Neural crest cell (in vitro differentiated cells): ENCODE results near the gene RAB9A. TPM values are rescaled to one million over a fixed set of nuclear protein-coding genes. Genes with fewer than 3 reads are reported as not detected.

Experiments
- DNase-seq: peaks from one replicate; pipeline ENCODE4 v3.0.0; 2021; ENCODE audit warnings: low read depth, mixed read lengths, low spot score
- H3K27ac Mint-ChIP-seq: one replicate; pipeline ENCODE4 v1.8.0; 2021; ENCODE audit warnings: mild to moderate bottlenecking, mixed read lengths; ENCODE audit not compliant: unreplicated experiment
- H3K27me3 Mint-ChIP-seq: 2 replicates; pipeline ENCODE4 v1.8.0; 2021; ENCODE audit warnings: low read depth, mild to moderate bottlenecking, mixed read lengths
- H3K36me3 Mint-ChIP-seq: 2 replicates; pipeline ENCODE4 v1.8.0; 2021; ENCODE audit warnings: low read depth, mild to moderate bottlenecking, mixed read lengths
- H3K4me1 Mint-ChIP-seq: 2 replicates; pipeline ENCODE4 v1.8.0; 2021; ENCODE audit warnings: mixed read lengths
- H3K4me3 Mint-ChIP-seq: one replicate; pipeline ENCODE4 v1.8.0; 2021; ENCODE audit warnings: mild to moderate bottlenecking, mixed read lengths
- H3K9me3 Mint-ChIP-seq: 2 replicates; pipeline ENCODE4 v1.8.0; 2021; ENCODE audit warnings: mixed read lengths
- total RNA-seq: library from RNA; stranded (reverse); gene quantifications from 2 replicates; pipeline ENCODE4 v1.2.1, GENCODE V29; 2021
- TF ChIP-seq, protein P1 (sequence below): fragments of 200-600 bp; sonication (generic); conservative IDR thresholded peaks from 2 replicates; pipeline ENCODE4 v1.5.0; 2021; ENCODE audit warnings: antibody characterized with exemption, mild to moderate bottlenecking

The RAB9A gene
- total RNA-seq, 1 donor from 2014 or later, result 11.6 TPM

DNA sequence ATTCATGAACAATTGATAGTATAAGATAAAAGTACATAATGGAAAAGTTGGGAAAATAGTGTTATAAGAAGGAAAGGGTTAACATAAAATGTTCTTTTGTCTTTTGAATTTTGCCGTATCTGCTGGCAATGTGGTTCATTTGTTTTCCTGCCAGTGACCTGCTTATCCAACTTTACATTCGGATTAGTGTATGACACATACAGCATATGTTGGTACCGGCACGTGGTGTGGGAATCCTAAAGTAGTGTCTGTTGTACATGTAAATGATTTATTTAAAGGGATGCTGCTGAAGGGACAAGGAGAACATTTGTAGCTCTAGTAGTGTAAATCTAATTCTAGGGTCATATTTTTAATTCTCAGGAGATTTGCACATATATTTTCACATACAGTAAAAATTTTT lies 11.5 kb downstream of the RAB9A start:
- no peak for DNase-seq
- TF ChIP-seq, protein P1, sequence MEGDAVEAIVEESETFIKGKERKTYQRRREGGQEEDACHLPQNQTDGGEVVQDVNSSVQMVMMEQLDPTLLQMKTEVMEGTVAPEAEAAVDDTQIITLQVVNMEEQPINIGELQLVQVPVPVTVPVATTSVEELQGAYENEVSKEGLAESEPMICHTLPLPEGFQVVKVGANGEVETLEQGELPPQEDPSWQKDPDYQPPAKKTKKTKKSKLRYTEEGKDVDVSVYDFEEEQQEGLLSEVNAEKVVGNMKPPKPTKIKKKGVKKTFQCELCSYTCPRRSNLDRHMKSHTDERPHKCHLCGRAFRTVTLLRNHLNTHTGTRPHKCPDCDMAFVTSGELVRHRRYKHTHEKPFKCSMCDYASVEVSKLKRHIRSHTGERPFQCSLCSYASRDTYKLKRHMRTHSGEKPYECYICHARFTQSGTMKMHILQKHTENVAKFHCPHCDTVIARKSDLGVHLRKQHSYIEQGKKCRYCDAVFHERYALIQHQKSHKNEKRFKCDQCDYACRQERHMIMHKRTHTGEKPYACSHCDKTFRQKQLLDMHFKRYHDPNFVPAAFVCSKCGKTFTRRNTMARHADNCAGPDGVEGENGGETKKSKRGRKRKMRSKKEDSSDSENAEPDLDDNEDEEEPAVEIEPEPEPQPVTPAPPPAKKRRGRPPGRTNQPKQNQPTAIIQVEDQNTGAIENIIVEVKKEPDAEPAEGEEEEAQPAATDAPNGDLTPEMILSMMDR, result no peak
- Mint-ChIP-seq H3K4me1 (no peaks in the 10 kb centered on the region), H3K27ac (no peak overlapping the region), H3K36me3 (peaks cover 12% of the 10 kb centered on the region), H3K27me3 (no peaks in the 10 kb centered on the region), H3K9me3 (peaks cover 4% of the 10 kb centered on the region), H3K4me3 (no peak overlapping the region)

DNA sequence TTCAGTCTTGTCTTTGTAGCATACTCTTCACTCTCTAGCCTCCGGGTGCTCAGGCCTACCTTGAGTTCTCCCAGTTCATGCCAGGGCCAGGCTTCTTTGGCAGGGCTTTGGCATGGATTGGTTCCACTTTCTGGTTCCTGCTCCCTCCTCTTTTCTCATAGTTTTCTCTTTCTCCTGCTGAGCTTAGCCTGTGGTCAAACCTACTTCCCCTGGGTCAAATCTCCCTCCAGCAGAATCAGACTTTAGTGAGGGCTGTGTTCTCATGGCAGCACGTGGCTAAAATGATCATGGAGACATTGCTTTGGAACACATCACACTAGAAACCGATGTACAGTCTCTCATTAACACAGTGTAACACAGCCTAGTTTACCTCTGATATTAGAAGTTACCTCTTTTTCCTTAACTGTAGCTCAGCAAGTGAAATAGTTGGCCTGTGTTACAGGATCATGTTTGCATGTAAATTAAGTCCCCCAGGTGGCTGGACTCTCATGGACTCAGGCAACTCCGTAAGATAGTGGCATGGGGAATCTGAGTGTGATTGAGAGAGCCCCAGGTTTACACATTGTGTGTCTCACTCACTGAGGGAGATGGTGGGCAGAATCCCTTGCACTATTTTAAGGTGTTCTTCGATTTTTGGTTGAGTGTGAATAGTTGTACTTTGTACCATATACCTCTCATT lies 13.3 kb downstream of the RAB9A start:
- no peak overlapping the region for H3K27ac Mint-ChIP-seq

DNA sequence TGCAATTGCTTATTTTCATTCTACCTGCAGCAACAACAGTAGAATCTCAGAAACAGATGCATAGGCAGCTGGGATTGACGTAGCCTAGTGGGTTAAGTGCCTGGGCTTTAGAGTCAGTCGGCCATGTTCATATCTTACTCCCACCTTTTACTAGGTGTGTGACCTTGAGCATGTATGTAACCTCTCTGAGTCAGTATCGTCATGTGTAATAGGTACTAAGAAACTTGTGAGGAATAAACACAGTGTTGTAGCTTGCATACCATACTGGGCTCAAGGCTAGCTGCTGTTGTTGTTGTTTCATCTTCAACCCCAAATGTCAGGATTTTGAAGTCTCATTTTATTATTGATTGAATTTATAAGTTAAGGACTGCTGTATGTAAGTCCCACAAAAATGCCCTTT lies 14.2 kb downstream of the RAB9A start:
- Mint-ChIP-seq H3K27me3 (no peaks in the 10 kb centered on the region), H3K4me3 (no peak overlapping the region), H3K36me3 (peaks cover 14% of the 10 kb centered on the region)

More for the DNA sequence above, 13.3 kb downstream of the RAB9A start:
- Mint-ChIP-seq H3K4me3 (no peak overlapping the region), H3K27me3 (no peaks in the 10 kb centered on the region), H3K9me3 (peaks cover 4% of the 10 kb centered on the region), H3K36me3 (peaks cover 11% of the 10 kb centered on the region), H3K4me1 (no peaks in the 10 kb centered on the region)
- TF ChIP-seq, protein P1, result no peak
- DNase-seq, result no peak

DNA sequence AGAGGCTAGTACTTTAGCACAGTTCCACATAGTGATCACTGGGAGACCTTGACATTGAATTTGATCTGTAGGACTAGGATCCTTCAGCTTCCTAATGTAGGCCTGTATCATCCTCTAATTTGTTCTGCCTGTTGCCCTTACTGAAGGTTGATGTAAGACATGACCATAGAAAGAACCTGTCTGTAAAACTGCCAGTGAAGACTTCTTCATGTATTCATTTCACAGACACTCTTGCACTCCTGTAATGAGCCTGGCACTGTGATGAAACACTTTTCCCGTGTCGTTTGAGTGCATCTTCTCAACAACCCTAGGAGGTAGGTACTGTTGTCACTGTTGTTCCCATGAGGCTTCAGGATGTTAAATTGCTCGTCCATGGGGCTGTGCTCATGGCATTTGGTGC lies 14.7 kb downstream of the RAB9A start:
- Mint-ChIP-seq H3K4me1 (no peaks in the 10 kb centered on the region), H3K27ac (no peak overlapping the region), H3K27me3 (no peaks in the 10 kb centered on the region)

More for the DNA sequence above, 14.2 kb downstream of the RAB9A start:
- Mint-ChIP-seq H3K9me3 (peaks cover 4% of the 10 kb centered on the region), H3K27ac (no peak overlapping the region), H3K4me1 (no peaks in the 10 kb centered on the region)
- DNase-seq, result no peak
- TF ChIP-seq, protein P1, result no peak

DNA sequence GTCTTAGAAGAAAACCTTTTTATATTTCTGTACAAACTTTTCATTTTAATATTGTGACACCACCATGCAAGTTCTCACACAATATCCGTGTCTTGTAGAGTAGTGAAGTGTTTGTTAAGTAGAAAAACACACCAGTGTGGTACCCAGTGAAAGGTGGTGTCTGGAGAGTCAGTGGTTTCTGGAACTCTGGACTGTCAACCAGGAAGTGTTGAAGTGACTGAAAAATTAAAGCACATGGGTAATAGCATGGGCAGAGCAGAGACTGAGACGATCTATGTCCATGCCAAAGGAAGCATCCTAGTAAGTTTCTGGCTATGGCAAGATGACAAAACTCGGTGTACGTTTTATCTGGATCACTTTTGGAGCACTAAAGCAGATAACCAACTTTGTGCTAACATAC lies 22.2 kb downstream of the RAB9A start:
- Mint-ChIP-seq H3K9me3 (peaks cover 9% of the 10 kb centered on the region), H3K27me3 (no peaks in the 10 kb centered on the region), H3K4me3 (no peak overlapping the region), H3K36me3 (peaks cover 27% of the 10 kb centered on the region), H3K4me1 (no peaks in the 10 kb centered on the region), H3K27ac (peak overlapping the region; percentile 12)
- TF ChIP-seq, protein P1, result no peak
- DNase-seq, result no peak

More for the DNA sequence above, 14.7 kb downstream of the RAB9A start:
- TF ChIP-seq, protein P1, result no peak
- Mint-ChIP-seq H3K9me3 (peaks cover 4% of the 10 kb centered on the region), H3K4me3 (no peak overlapping the region), H3K36me3 (peaks cover 14% of the 10 kb centered on the region)
- DNase-seq, result no peak
